NCI-H748 (cell line): ENCODE results near the gene ABCA3.

ENCODE experiments used
- DNase-seq: peaks from one replicate; lab custom pipeline; 2025; ENCODE audit not compliant: unreplicated experiment; lab: John Stamatoyannopoulos, UW

Gene ABCA3

GRCh38 chr16:2357331-2357730 lies 16.8 kb upstream of the ABCA3 start:
- no peak for DNase-seq

DNA sequence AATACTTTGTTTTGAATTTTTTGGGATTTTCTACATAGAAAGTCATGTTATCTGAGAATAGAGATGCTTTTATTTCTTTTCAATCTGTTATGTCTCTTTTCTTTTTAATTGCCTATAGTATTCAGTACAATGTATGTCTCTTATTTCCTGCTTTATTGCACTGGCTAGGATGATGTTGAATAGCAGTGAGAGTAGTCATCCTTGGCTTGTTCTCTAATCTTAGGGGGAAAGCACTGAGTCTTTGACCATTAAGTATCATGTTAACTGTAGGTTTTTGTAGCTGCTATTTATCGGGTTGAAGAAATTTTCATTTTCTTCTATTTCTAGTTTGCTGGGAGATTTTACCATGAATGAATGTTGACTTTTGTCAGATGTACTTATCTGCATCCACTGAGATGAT lies 10.0 kb upstream of the ABCA3 start:
- DNase-seq = no peak

DNA sequence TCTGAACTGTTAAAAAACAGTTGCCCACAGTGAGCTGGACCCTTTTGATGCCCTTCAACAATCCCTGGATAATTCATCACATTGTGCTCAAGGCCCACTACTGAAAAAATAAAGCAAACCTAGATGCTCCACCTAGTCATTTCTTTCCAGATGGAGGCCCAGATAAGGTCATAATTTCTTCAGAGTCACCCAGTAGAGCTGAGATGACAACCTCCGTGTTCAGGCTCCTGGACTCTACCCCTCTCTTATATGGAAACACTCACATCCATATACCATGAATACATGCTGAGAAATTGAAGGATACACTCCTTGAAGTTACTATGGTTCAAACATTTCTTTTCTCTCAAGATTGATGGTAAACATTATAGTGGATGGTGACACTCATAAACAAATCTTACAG lies 2.7 kb upstream of the ABCA3 start:
- DNase-seq = no peak

- no peak for DNase-seq
Measured at GRCh38 chr16:2341456-2342447, 1.2 kb upstream of the ABCA3 start.

GRCh38 chr16:2339521-2340484 lies 725 bp downstream of the ABCA3 start:
- DNase-seq = peak; percentile 72

GRCh38 chr16:2337431-2338296 lies 2.9 kb downstream of the ABCA3 start:
- DNase-seq = no peak

- DNase-seq = no peak
Measured at GRCh38 chr16:2335286-2335895, 5.1 kb downstream of the ABCA3 start.

- no peak for DNase-seq
Measured at GRCh38 chr16:2333772-2334379, 6.7 kb downstream of the ABCA3 start.

DNA sequence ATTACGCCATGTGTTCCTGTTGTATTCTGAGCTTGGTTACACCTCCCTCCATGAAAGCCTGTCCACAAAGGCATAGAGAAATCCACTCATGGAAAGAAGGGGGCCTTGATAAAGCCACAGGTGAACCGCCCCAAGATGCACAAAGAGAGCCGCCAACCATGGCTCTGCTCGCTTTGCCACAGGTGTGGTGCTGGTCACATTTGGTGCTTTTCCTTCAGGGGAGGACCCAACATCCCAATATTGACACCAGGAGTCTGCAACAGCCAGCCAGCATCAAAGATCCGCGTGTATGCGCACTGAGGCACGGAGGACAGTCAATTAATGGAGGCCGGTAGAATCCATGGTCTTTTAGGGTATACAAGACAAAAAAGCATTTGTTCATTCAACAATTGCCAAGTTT lies 7.3 kb downstream of the ABCA3 start:
- DNase-seq = no peak

DNA sequence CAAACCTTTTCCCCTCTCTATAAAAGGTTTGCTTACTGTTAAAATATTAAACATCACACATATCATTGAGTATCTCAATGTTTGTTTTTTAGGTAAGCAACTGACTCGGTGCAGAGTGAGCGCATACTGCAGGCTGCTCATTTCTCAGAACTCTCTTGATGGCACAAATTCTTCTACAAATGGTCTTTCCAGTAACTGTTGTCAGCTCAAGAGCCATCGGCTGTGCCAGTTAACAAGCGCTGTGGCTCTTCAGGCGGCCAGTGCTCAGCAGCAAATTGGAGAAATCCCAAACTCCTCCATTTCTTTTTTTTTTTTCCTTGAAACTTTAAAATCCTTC lies 8.6 kb downstream of the ABCA3 start:
- DNase-seq = no peak

- DNase-seq = no peak
Measured at GRCh38 chr16:2331199-2331930, 9.2 kb downstream of the ABCA3 start.

- no peak for DNase-seq
Measured at GRCh38 chr16:2329532-2329931, 11.0 kb downstream of the ABCA3 start.

DNA sequence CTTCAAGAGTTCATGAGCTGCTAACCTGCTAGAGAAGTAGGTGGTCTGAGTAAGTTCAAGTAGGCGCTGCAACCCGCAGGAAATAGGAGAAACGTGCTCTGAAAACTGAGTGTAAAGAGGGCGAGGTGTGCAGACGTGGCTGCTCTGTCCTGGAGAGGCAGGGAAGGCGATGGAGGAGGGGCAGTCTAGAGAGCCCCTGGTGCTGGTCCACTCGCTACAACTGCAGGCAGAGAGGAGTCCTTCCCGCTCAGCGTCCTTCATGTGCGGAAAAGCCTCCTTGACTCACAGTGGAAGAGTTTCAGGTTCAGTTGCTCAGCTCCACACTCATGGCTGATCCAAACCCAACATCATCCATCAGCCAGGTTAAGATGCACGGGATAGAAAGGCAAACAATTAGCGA lies 12.1 kb downstream of the ABCA3 start:
- no peak for DNase-seq

GRCh38 chr16:2326191-2326590 lies 14.3 kb downstream of the ABCA3 start:
- no peak for DNase-seq

GRCh38 chr16:2325791-2326190 lies 14.7 kb downstream of the ABCA3 start:
- DNase-seq = no peak

DNA sequence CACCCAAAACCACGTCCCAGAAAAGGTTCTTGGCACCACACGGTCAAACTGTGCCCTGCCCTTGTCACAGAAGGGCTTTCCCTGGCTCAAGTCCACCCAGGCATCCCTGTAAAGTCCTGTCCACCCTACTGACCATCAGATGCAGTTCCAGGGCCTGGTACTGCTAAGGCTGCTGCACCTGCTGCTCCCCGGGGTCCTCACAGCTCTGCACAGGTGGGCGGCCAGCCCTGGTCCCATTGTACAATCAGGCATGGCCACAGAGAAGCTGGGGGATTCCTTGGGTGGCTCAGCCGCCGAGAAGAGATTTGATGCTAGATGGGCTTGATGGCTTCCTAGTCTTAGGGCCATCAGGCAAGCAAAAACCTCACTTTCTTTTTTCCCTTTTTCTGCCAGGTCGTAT lies 15.3 kb downstream of the ABCA3 start:
- no peak for DNase-seq

DNA sequence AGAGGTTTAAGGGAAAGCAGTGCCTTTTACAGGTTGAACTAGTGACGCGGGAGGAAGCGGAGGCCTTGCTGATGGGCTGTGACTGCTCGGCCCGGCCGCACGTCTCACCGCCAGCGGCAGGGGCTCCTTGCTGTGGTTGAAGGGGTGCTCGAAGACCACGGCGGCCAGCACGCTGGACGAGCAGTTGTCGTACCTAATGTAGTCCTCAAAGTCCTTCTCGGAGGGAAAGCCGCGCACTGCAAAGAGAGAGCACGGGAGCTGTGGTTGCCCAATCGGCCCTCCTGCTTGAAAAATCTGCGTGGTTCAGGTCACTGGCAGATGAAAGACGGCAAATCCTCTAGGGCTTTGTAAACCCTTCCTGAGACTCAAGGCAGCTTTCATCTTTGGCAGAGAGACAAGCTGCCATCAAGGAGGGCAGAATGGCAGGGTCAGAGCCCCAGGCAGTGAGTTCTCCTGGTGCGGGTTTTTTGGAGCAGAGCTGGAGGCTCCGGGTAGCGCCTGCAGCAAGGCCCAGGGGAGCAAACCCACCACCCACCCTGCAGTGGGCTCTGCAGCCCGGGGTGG lies 16.1 kb downstream of the ABCA3 start:
- no peak for DNase-seq

DNA sequence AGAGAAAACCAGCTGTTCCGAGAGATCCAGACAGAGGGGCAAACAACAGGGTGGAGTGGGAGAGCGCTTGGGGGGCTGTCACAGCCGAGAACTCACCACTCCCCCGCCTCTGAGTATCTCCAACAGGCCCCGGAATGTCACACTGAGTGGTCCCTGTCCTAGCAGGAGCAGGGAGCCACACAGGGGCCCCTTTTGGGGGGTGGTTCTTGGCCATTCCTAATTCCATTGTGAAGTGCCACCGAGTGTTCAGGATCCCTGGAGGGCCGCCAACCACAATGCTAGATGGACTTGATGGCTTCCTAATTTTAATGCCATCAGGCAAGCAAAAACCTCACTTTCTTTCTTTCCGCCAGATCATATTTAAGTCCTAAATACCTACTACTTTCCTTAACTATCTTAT lies 16.8 kb downstream of the ABCA3 start:
- no peak for DNase-seq

DNA sequence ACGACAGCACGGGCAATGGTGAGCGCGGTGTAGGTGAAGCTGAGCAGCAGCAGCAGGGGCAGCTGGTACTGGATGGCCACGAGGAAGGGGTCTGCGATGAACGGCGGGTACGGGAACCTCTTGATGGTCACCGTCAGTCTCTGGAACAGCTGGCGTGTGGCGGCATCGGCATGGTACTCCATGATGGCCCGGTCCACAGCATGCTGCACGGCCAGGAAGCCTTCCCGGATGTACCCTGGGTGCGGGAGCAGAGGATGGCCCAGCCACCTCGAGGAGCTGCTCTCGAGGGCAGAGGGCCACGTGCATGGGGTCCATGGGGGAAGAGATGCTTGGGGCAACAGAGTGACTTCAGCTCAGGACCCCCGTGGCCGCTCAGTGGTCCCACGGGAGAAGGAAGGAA lies 20.9 kb downstream of the ABCA3 start:
- DNase-seq = no peak
